Glutamatergic neuron (in vitro differentiated cells): ENCODE results near the gene TNFRSF25. TPM values are rescaled to one million over a fixed set of nuclear protein-coding genes. Genes with fewer than 3 reads are reported as not detected.

Experiments
- DNase-seq: peaks from one replicate; pipeline ENCODE4 v3.0.0; 2022
- H3K27ac Mint-ChIP-seq: one replicate; pipeline ENCODE4 v1.8.0; 2020; ENCODE audit warnings: mild to moderate bottlenecking, mixed read lengths, inconsistent platforms; ENCODE audit not compliant: unreplicated experiment
- H3K27me3 Mint-ChIP-seq: one replicate; pipeline ENCODE4 v1.8.0; 2020; ENCODE audit warnings: mild to moderate bottlenecking, moderate library complexity, mixed read lengths, inconsistent platforms; ENCODE audit not compliant: unreplicated experiment
- H3K36me3 Mint-ChIP-seq: one replicate; pipeline ENCODE4 v1.8.0; 2020; ENCODE audit warnings: mild to moderate bottlenecking, mixed read lengths, inconsistent platforms; ENCODE audit not compliant: unreplicated experiment
- H3K4me1 Mint-ChIP-seq: one replicate; pipeline ENCODE4 v1.8.0; 2020; ENCODE audit warnings: mild to moderate bottlenecking, low read depth, mixed read lengths, inconsistent platforms; ENCODE audit not compliant: unreplicated experiment
- H3K4me3 Mint-ChIP-seq: one replicate; pipeline ENCODE4 v1.8.0; 2020; ENCODE audit warnings: mild to moderate bottlenecking, mixed read lengths, inconsistent platforms; ENCODE audit not compliant: unreplicated experiment
- H3K9me3 Mint-ChIP-seq: one replicate; pipeline ENCODE4 v1.8.0; 2020; ENCODE audit warnings: mild to moderate bottlenecking, moderate library complexity, mixed read lengths, inconsistent platforms; ENCODE audit not compliant: unreplicated experiment
- total RNA-seq: library from RNA; stranded (reverse); fragmentation: NEBNext Ultra II Directional; extraction: Animal tissue kit (Norgen Biotek cat#: 25700); gene quantifications from one replicate; pipeline ENCODE4 v1.2.1, GENCODE V29; 2021; ENCODE audit not compliant: unreplicated experiment
- TF ChIP-seq, protein P1 (sequence below): fragments of 200-600 bp; sonication (generic); IDR thresholded peaks from one replicate; pipeline ENCODE4 v1.5.0; 2021; ENCODE audit not compliant: partially characterized antibody, unreplicated experiment

Gene TNFRSF25
- total RNA-seq, 1 donor from 2014 or later, result 47.5 TPM

DNA sequence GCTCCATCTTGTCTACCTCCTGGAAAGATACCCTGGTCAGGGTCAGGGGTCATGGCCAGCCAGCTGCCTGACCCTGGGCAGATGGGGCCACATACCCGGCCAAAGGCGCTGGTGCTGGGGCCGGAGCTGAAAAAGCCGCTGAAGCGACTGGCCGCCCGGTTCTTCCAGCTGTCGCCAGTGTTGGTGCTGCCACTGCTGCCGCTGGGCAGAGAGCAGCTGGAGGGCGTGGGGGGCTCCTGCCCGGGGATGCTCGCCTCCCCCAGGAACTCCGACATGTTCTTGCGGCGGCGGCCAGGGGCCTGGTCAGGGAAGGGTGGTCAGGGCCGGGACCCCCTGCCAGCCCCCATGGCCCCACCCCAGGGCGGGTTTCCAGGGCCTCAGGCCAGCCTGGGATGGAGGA is 7.2 kb upstream of the TNFRSF25 start:
- H3K36me3 Mint-ChIP-seq, result no peaks in the 10 kb centered on the region
- H3K27me3 Mint-ChIP-seq, result peaks cover 7% of the 10 kb centered on the region
- TF ChIP-seq, protein P1, sequence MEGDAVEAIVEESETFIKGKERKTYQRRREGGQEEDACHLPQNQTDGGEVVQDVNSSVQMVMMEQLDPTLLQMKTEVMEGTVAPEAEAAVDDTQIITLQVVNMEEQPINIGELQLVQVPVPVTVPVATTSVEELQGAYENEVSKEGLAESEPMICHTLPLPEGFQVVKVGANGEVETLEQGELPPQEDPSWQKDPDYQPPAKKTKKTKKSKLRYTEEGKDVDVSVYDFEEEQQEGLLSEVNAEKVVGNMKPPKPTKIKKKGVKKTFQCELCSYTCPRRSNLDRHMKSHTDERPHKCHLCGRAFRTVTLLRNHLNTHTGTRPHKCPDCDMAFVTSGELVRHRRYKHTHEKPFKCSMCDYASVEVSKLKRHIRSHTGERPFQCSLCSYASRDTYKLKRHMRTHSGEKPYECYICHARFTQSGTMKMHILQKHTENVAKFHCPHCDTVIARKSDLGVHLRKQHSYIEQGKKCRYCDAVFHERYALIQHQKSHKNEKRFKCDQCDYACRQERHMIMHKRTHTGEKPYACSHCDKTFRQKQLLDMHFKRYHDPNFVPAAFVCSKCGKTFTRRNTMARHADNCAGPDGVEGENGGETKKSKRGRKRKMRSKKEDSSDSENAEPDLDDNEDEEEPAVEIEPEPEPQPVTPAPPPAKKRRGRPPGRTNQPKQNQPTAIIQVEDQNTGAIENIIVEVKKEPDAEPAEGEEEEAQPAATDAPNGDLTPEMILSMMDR, result no peak
- peaks cover 4% of the 10 kb centered on the region for H3K4me1 Mint-ChIP-seq
- no peak for DNase-seq
- no peaks in the 10 kb centered on the region for H3K9me3 Mint-ChIP-seq
- no peak overlapping the region for H3K27ac Mint-ChIP-seq
- no peak overlapping the region for H3K4me3 Mint-ChIP-seq

DNA sequence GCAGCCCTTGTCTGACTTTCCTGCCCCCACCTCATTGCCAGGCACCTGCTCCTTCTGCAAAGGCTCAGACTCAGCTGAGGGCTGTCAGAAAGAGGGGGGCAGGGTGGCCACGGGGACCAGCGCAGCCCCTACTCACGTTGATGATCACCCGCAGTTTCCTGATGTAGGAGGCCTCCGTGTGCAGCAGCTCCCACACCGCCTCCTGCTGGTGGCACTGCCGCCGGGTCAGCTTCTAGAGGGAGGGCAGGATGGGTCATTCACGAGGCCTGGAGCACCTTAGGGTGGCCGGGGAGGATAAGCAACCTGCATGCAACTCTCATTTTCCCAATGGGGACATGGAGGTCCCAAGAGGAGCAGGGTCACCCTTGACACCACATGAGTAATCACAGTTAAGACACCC is 6.4 kb upstream of the TNFRSF25 start:
- no peaks in the 10 kb centered on the region for H3K36me3 Mint-ChIP-seq
- DNase-seq, result no peak

GRCh38 chr1:6471970-6472368 is 6.0 kb upstream of the TNFRSF25 start:
- Mint-ChIP-seq H3K36me3 (no peaks in the 10 kb centered on the region), H3K4me1 (peaks cover 4% of the 10 kb centered on the region), H3K27me3 (peaks cover 7% of the 10 kb centered on the region), H3K27ac (no peak overlapping the region), H3K9me3 (no peaks in the 10 kb centered on the region), H3K4me3 (no peak overlapping the region)
- DNase-seq, result no peak
- TF ChIP-seq, protein P1, result no peak

More for the DNA sequence above, 6.4 kb upstream of the TNFRSF25 start:
- peaks cover 7% of the 10 kb centered on the region for H3K27me3 Mint-ChIP-seq
- no peaks in the 10 kb centered on the region for H3K9me3 Mint-ChIP-seq
- H3K4me1 Mint-ChIP-seq, result peaks cover 4% of the 10 kb centered on the region
- TF ChIP-seq, protein P1, result peak; percentile 29
- no peak overlapping the region for H3K27ac Mint-ChIP-seq
- no peak overlapping the region for H3K4me3 Mint-ChIP-seq

DNA sequence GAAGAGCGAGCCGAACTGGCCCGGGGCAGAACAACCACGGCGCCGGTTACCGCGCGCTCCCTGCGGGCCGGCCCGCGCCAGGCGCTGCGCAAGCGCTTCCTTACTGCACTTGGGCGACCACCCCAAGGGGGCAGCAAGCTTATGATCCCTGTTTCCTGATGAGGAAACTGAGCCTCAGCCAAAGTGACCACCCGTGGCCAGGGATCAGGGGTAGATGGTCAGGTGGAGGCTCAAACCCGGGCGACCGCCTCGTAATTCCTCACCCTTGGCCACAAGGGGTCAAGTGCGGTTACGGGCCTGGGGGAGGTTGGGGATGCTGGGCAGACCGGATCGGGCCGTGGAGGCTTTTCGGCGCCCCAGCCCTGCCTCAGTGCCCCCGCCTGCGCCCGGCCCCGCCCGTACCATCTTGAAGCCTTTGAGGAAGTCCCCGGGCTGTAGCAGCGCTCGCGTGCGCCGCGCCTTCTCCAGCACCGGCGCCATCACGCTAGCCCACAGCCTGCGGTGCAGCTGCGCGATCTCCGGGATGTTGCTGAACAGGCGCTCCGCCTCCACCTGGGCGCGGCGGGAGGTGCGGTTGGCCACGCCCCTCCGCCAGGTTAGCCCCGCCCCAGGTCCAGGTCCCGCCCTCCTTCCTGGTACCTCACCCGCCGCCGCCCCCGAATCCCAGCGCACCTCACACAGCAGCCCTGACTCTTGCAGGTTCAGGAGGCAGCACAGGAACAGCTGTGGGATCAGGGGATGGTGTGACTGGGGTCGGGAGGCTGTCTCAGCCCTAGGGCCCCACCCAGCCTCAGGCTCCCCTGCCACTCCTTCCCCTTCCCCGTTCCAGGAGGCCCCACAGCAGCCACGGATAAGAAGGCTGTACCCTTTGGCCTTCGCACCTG is 5.4 kb upstream of the TNFRSF25 start:
- H3K4me3 Mint-ChIP-seq, result no peak overlapping the region
- peaks cover 4% of the 10 kb centered on the region for H3K4me1 Mint-ChIP-seq
- H3K27ac Mint-ChIP-seq, result no peak overlapping the region
- H3K27me3 Mint-ChIP-seq, result peaks cover 7% of the 10 kb centered on the region
- no peaks in the 10 kb centered on the region for H3K9me3 Mint-ChIP-seq
- TF ChIP-seq, protein P1, result no peak
- H3K36me3 Mint-ChIP-seq, result no peaks in the 10 kb centered on the region
- DNase-seq, result no peak
